ENCODE results near the gene C1orf174.

C1orf174 gene

GRCh38 chr1:3926956-3927355 lies 26.9 kb upstream of the C1orf174 start:
- FAIRE-seq (no peak), DNase-seq (ENCODE audit: insufficient read length, low spot score) (no peak)
- no peak for TF ChIP-seq PAX5 (IDR thresholded peaks at IDR 0.05; ENCODE audit: insufficient read depth, low read length, severe bottlenecking)
- no peak for TF ChIP-seq TAF1 (IDR thresholded peaks at IDR 0.05; ENCODE audit: low read depth, low read length)
- TF ChIP-seq POLR2A (IDR thresholded peaks at IDR 0.05; ENCODE audit: low read depth, low read length): no peak
- no peak for TF ChIP-seq POU2F2 (IDR thresholded peaks at IDR 0.05; ENCODE audit: low read depth, low read length)
- no peak for TF ChIP-seq POLR2AphosphoS5 (IDR thresholded peaks at IDR 0.05; ENCODE audit: low read depth, low read length)
- TF ChIP-seq SPI1 (IDR thresholded peaks at IDR 0.05; ENCODE audit: low read depth, low read length): no peak

- FAIRE-seq: no peak
- no peak for DNase-seq (ENCODE audit: insufficient read length, low spot score)
- TF ChIP-seq POLR2A (IDR thresholded peaks at IDR 0.05; ENCODE audit: low read depth, low read length): no peak
- TF ChIP-seq SPI1 (IDR thresholded peaks at IDR 0.05; ENCODE audit: low read depth, low read length): no peak
- TF ChIP-seq POU2F2 (IDR thresholded peaks at IDR 0.05; ENCODE audit: low read depth, low read length): no peak
- no peak for TF ChIP-seq PAX5 (IDR thresholded peaks at IDR 0.05; ENCODE audit: insufficient read depth, low read length, severe bottlenecking)
- no peak for TF ChIP-seq POLR2AphosphoS5 (IDR thresholded peaks at IDR 0.05; ENCODE audit: low read depth, low read length)
- no peak for TF ChIP-seq TAF1 (IDR thresholded peaks at IDR 0.05; ENCODE audit: low read depth, low read length)
Observed at GRCh38 chr1:3925762-3926161, 25.7 kb upstream of the C1orf174 start.

GRCh38 chr1:3925256-3925655 lies 25.2 kb upstream of the C1orf174 start:
- FAIRE-seq (no peak), DNase-seq (ENCODE audit: insufficient read length, low spot score) (no peak)
- TF ChIP-seq POU2F2 (IDR thresholded peaks at IDR 0.05; ENCODE audit: low read depth, low read length) (no peak), TAF1 (IDR thresholded peaks at IDR 0.05; ENCODE audit: low read depth, low read length) (no peak), POLR2A (IDR thresholded peaks at IDR 0.05; ENCODE audit: low read depth, low read length) (no peak), POLR2AphosphoS5 (IDR thresholded peaks at IDR 0.05; ENCODE audit: low read depth, low read length) (no peak), PAX5 (IDR thresholded peaks at IDR 0.05; ENCODE audit: insufficient read depth, low read length, severe bottlenecking) (no peak), SPI1 (IDR thresholded peaks at IDR 0.05; ENCODE audit: low read depth, low read length) (no peak)

GRCh38 chr1:3924825-3925220 lies 24.8 kb upstream of the C1orf174 start:
- FAIRE-seq: no peak
- no peak for DNase-seq (ENCODE audit: insufficient read length, low spot score)
- no peak for TF ChIP-seq PAX5 (IDR thresholded peaks at IDR 0.05; ENCODE audit: insufficient read depth, low read length, severe bottlenecking)
- no peak for TF ChIP-seq POLR2AphosphoS5 (IDR thresholded peaks at IDR 0.05; ENCODE audit: low read depth, low read length)
- TF ChIP-seq POLR2A (IDR thresholded peaks at IDR 0.05; ENCODE audit: low read depth, low read length): no peak
- no peak for TF ChIP-seq POU2F2 (IDR thresholded peaks at IDR 0.05; ENCODE audit: low read depth, low read length)
- TF ChIP-seq TAF1 (IDR thresholded peaks at IDR 0.05; ENCODE audit: low read depth, low read length): no peak
- no peak for TF ChIP-seq SPI1 (IDR thresholded peaks at IDR 0.05; ENCODE audit: low read depth, low read length)

GRCh38 chr1:3924186-3924824 lies 24.2 kb upstream of the C1orf174 start:
- FAIRE-seq (no peak), DNase-seq (ENCODE audit: insufficient read length, low spot score) (no peak)
- TF ChIP-seq SPI1 (IDR thresholded peaks at IDR 0.05; ENCODE audit: low read depth, low read length) (no peak), TAF1 (IDR thresholded peaks at IDR 0.05; ENCODE audit: low read depth, low read length) (no peak), POLR2A (IDR thresholded peaks at IDR 0.05; ENCODE audit: low read depth, low read length) (no peak), POU2F2 (IDR thresholded peaks at IDR 0.05; ENCODE audit: low read depth, low read length) (no peak), PAX5 (IDR thresholded peaks at IDR 0.05; ENCODE audit: insufficient read depth, low read length, severe bottlenecking) (no peak), POLR2AphosphoS5 (IDR thresholded peaks at IDR 0.05; ENCODE audit: low read depth, low read length) (no peak)

GRCh38 chr1:3923378-3924185 lies 23.5 kb upstream of the C1orf174 start:
- FAIRE-seq (no peak), DNase-seq (ENCODE audit: insufficient read length, low spot score) (no peak)
- TF ChIP-seq SPI1 (IDR thresholded peaks at IDR 0.05; ENCODE audit: low read depth, low read length) (no peak), TAF1 (IDR thresholded peaks at IDR 0.05; ENCODE audit: low read depth, low read length) (no peak)

GRCh38 chr1:3922851-3923250 lies 22.8 kb upstream of the C1orf174 start:
- FAIRE-seq (no peak), DNase-seq (ENCODE audit: insufficient read length, low spot score) (no peak)
- TF ChIP-seq POU2F2 (IDR thresholded peaks at IDR 0.05; ENCODE audit: low read depth, low read length) (no peak), POLR2AphosphoS5 (IDR thresholded peaks at IDR 0.05; ENCODE audit: low read depth, low read length) (no peak), TAF1 (IDR thresholded peaks at IDR 0.05; ENCODE audit: low read depth, low read length) (no peak), PAX5 (IDR thresholded peaks at IDR 0.05; ENCODE audit: insufficient read depth, low read length, severe bottlenecking) (no peak), POLR2A (IDR thresholded peaks at IDR 0.05; ENCODE audit: low read depth, low read length) (no peak), SPI1 (IDR thresholded peaks at IDR 0.05; ENCODE audit: low read depth, low read length) (no peak)

GRCh38 chr1:3922201-3922725 lies 22.2 kb upstream of the C1orf174 start:
- FAIRE-seq (no peak), DNase-seq (ENCODE audit: insufficient read length, low spot score) (no peak)
- no peak for TF ChIP-seq POLR2AphosphoS5 (IDR thresholded peaks at IDR 0.05; ENCODE audit: low read depth, low read length)
- no peak for TF ChIP-seq SPI1 (IDR thresholded peaks at IDR 0.05; ENCODE audit: low read depth, low read length)
- no peak for TF ChIP-seq PAX5 (IDR thresholded peaks at IDR 0.05; ENCODE audit: insufficient read depth, low read length, severe bottlenecking)
- TF ChIP-seq POLR2A (IDR thresholded peaks at IDR 0.05; ENCODE audit: low read depth, low read length): no peak
- TF ChIP-seq TAF1 (IDR thresholded peaks at IDR 0.05; ENCODE audit: low read depth, low read length): no peak
- TF ChIP-seq POU2F2 (IDR thresholded peaks at IDR 0.05; ENCODE audit: low read depth, low read length): no peak

GRCh38 chr1:3921765-3922164 lies 21.7 kb upstream of the C1orf174 start:
- DNase-seq (ENCODE audit: insufficient read length, low spot score) (no peak), FAIRE-seq (no peak)
- TF ChIP-seq SPI1 (IDR thresholded peaks at IDR 0.05; ENCODE audit: low read depth, low read length) (no peak), POU2F2 (IDR thresholded peaks at IDR 0.05; ENCODE audit: low read depth, low read length) (no peak), POLR2A (IDR thresholded peaks at IDR 0.05; ENCODE audit: low read depth, low read length) (no peak), POLR2AphosphoS5 (IDR thresholded peaks at IDR 0.05; ENCODE audit: low read depth, low read length) (no peak), TAF1 (IDR thresholded peaks at IDR 0.05; ENCODE audit: low read depth, low read length) (no peak), PAX5 (IDR thresholded peaks at IDR 0.05; ENCODE audit: insufficient read depth, low read length, severe bottlenecking) (no peak)
